ENCODE results near the gene ABHD10. TPM values are rescaled to one million over a fixed set of nuclear protein-coding genes. Genes with fewer than 3 reads are reported as not detected.

ABHD10 gene
- total RNA-seq, 6 experiments from 2014 or later: 16.7 to 25.2 (median 20.8) TPM

DNA sequence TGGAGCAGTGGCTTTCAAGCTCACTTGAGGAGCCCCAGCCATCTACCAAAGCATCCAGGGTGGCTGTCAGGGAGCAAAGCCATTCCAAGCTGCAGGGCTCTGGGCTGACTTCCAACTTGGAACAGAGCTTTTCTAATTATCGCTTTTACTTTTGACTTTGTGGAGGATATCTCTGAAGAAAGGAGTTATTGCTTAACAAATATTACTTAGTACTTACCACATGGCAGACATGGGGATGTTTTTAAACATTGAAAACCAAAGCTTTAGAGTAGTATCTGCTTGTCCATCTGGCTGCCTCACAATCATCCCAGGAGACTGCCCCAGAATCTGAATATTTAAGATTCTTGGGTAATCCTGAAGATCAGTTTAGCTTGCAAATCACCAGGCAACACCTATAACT lies 28.8 kb downstream of the ABHD10 start:
- DNase-seq (no peak), ATAC-seq (no peak)
- H3K9me3 ChIP-seq: no peaks in the 10 kb centered on the region
- no peak overlapping the region for H3K4me3 ChIP-seq
- H3K4me1 ChIP-seq: peaks cover 0 to 12% (median 6%) of the 10 kb centered on the region in 4 donors
- no peak overlapping the region for H3K27ac ChIP-seq
- H3K27me3 ChIP-seq: no peaks in the 10 kb centered on the region
- H3K36me3 ChIP-seq: no peaks in the 10 kb centered on the region
- TF ChIP-seq, protein P1, sequence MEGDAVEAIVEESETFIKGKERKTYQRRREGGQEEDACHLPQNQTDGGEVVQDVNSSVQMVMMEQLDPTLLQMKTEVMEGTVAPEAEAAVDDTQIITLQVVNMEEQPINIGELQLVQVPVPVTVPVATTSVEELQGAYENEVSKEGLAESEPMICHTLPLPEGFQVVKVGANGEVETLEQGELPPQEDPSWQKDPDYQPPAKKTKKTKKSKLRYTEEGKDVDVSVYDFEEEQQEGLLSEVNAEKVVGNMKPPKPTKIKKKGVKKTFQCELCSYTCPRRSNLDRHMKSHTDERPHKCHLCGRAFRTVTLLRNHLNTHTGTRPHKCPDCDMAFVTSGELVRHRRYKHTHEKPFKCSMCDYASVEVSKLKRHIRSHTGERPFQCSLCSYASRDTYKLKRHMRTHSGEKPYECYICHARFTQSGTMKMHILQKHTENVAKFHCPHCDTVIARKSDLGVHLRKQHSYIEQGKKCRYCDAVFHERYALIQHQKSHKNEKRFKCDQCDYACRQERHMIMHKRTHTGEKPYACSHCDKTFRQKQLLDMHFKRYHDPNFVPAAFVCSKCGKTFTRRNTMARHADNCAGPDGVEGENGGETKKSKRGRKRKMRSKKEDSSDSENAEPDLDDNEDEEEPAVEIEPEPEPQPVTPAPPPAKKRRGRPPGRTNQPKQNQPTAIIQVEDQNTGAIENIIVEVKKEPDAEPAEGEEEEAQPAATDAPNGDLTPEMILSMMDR (IDR thresholded peaks at IDR 0.05): no peak
- no peak for TF ChIP-seq POLR2A (IDR thresholded peaks at IDR 0.05)
- intact Hi-C loops (cut with DNase I): no loop called here
- WGBS (ENCODE audit: insufficient coverage, low coverage, low lambda C conversion rate, missing lambda C conversion rate): 11% methylated on average over 1 of the region's 1 CpG

DNA sequence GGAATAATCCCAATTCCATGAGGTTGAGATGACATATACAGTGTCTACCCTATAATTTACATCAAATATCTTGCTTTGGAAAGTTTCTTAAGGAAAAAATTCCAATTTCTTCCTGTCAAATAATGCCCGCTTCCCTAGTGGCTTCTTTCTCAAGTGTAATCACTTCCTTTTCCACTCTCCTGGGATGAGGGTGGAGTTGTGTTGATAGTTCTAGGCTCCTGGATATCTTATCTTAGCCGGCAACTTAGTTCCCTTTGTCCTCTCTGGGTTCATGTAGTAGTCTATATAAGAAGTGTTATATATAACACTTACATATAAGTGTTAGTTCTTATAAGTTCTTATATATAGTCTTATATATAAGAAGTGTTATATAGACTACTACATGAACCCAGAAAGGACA lies 30.8 kb downstream of the ABHD10 start:
- DNase-seq (no peak), ATAC-seq (no peak)
- Histone ChIP-seq H3K4me3 (no peak overlapping the region), H3K27me3 (no peaks in the 10 kb centered on the region), H3K4me1 (peaks cover 0 to 12% (median 6%) of the 10 kb centered on the region in 4 donors), H3K27ac (no peak overlapping the region), H3K9me3 (no peaks in the 10 kb centered on the region), H3K36me3 (no peaks in the 10 kb centered on the region)
- WGBS (ENCODE audit: insufficient coverage, low coverage, low lambda C conversion rate, missing lambda C conversion rate): 90% methylated on average over 2 of the region's 2 CpGs
- TF ChIP-seq POLR2A (IDR thresholded peaks at IDR 0.05): no peak
- TF ChIP-seq, protein P1 (IDR thresholded peaks at IDR 0.05): no peak
- intact Hi-C loops (cut with DNase I): no loop called here

DNA sequence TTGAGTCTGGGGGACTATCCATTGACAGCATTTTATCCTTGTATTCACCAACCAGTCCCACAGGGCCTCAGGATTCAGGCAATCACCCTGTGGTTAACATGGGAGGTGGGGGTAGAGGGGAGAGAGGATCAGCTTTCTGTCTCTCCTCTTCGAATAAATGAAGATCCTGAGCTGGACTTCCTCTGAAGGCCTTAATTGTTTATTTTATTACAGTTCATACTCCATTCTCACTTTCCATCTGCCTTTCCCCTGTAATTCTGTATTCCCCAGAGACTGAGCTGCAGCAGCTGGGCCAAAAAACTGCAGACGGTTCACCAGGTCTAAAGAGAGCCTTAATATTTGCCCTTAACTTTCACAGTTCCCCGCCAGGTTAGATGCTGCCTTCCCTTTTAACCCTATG lies 31.8 kb downstream of the ABHD10 start:
- no peak for TF ChIP-seq POLR2A (IDR thresholded peaks at IDR 0.05)
- TF ChIP-seq, protein P1 (IDR thresholded peaks at IDR 0.05): no peak
- WGBS (ENCODE audit: insufficient coverage, low coverage, low lambda C conversion rate, missing lambda C conversion rate): 69% methylated on average over 3 of the region's 3 CpGs
- ATAC-seq (no peak), DNase-seq (no peak)
- H3K9me3 ChIP-seq: no peaks in the 10 kb centered on the region
- H3K4me3 ChIP-seq: no peak overlapping the region
- H3K36me3 ChIP-seq: no peaks in the 10 kb centered on the region
- H3K27me3 ChIP-seq: no peaks in the 10 kb centered on the region
- intact Hi-C loops (cut with DNase I): no loop called here
- no peak overlapping the region for H3K27ac ChIP-seq
- H3K4me1 ChIP-seq: peaks cover 0 to 12% (median 6%) of the 10 kb centered on the region in 4 donors

DNA sequence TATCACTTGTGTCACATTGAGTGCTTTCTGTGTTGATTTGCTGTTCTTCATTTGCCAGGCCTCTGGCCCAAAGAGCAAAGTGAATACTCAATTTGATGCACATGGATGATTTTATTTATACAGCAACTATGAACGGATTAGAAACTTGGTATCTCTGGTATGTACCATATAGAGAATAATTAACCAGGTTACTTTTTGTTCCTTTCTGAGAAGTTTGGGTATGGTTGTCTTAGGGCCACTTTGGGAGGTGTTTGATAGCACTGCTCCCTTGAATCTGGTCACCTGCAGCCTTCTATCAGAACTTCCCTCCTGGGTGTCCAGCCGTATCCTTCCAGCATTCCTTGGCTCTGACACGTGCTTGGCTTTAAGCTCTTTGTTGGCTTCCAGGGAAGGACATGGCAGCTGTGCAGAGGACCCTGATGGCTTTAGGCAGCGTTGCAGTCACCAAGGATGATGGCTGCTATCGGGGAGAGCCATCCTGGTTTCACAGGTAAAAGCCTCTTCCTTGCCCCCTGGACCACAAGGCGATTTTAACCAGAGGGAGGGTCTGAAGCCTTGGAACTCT lies 32.6 kb downstream of the ABHD10 start:
- intact Hi-C loops (cut with DNase I): no loop called here
- TF ChIP-seq, protein P1 (IDR thresholded peaks at IDR 0.05): no peak
- no peak for TF ChIP-seq POLR2A (IDR thresholded peaks at IDR 0.05)
- Histone ChIP-seq H3K36me3 (no peaks in the 10 kb centered on the region), H3K9me3 (no peaks in the 10 kb centered on the region), H3K27ac (no peak overlapping the region), H3K27me3 (no peaks in the 10 kb centered on the region), H3K4me1 (peaks cover 0 to 12% (median 6%) of the 10 kb centered on the region in 4 donors), H3K4me3 (no peak overlapping the region)
- ATAC-seq: no peak
- WGBS (ENCODE audit: insufficient coverage, low coverage, low lambda C conversion rate, missing lambda C conversion rate): 59% methylated on average over 4 of the region's 6 CpGs
- DNase-seq: no peak

Measured in right lobe of liver (tissue), 6 donors.